CD14-positive monocyte (primary cell): ENCODE results near the gene SLC6A11. TPM values are rescaled to one million over a fixed set of nuclear protein-coding genes. Genes with fewer than 3 reads are reported as not detected.

ENCODE experiments used
- DNase-seq, 3 donors: peaks; one replicate each; pipeline ENCODE4 v3.0.0-alpha.2; 2011 to 2022
- H2AFZ ChIP-seq: 2 replicates; pipeline ENCODE4 v1.6.0; 2012; ENCODE audit warnings: mild to moderate bottlenecking, low read depth, low read length, inconsistent platforms; ENCODE audit not compliant: insufficient read depth, poor library complexity, severe bottlenecking
- H3K27ac ChIP-seq, 2 donors: 1 replicate in 1 of 2; 2 replicates in 1 of 2; pipeline ENCODE4 v1.5.1; 2012 to 2013; ENCODE audit warnings: low read length in 2 of 2, control low read depth in 1 of 2, inconsistent platforms in 1 of 2, low read depth in 1 of 2, mild to moderate bottlenecking in 1 of 2
- H3K27me3 ChIP-seq, 2 donors: one replicate each; pipeline versions ENCODE4 v1.6.0 to v1.6.1; 2011 to 2013; ENCODE audit warnings: low read length in 2 of 2; ENCODE audit not compliant: control insufficient read depth in 2 of 2, insufficient read depth in 2 of 2
- H3K36me3 ChIP-seq, 2 donors: replicated peaks in 1 of 2; 1 replicate in 1 of 2; 2 replicates in 1 of 2; pipeline versions ENCODE4 v1.5.1 to v1.6.1; 2012 to 2013; ENCODE audit warnings: low read length in 2 of 2, control low read depth in 1 of 2, inconsistent platforms in 1 of 2, mild to moderate bottlenecking in 1 of 2; ENCODE audit not compliant: insufficient read depth in 2 of 2, control insufficient read depth in 1 of 2
- H3K4me1 ChIP-seq, 2 donors: 1 replicate in 1 of 2; 2 replicates in 1 of 2; pipeline versions ENCODE4 v1.5.1 to v1.6.1; 2012 to 2013; ENCODE audit warnings: low read length in 2 of 2, control low read depth in 1 of 2, inconsistent platforms in 1 of 2, mild to moderate bottlenecking in 1 of 2, moderate library complexity in 1 of 2; ENCODE audit not compliant: insufficient read depth in 2 of 2, control insufficient read depth in 1 of 2
- H3K4me2 ChIP-seq: replicated peaks from 2 replicates; pipeline ENCODE3; 2012; ENCODE audit warnings: low read length, moderate library complexity, mild to moderate bottlenecking; ENCODE audit not compliant: poor library complexity, severe bottlenecking; ENCODE audit errors: extremely low read depth
- H3K4me3 ChIP-seq, 3 experiments: fragments of 200-600 bp in 1 of 3; sonication (generic) in 1 of 3; replicated peaks in 1 of 3; 1 replicate in 2 of 3; 2 replicates in 1 of 3; pipeline ENCODE4 v1.5.1; 2011 to 2013; ENCODE audit warnings: low read length in 3 of 3, mild to moderate bottlenecking in 3 of 3, control low read depth in 2 of 3, low read depth in 2 of 3, inconsistent platforms in 1 of 3, moderate library complexity in 1 of 3
- H3K79me2 ChIP-seq: 2 replicates; pipeline ENCODE4 v1.6.0; 2012; ENCODE audit warnings: mild to moderate bottlenecking, control low read depth, inconsistent platforms, low read length, moderate library complexity; ENCODE audit not compliant: insufficient read depth
- H3K9ac ChIP-seq: 2 replicates; pipeline ENCODE4 v1.6.0; 2017; ENCODE audit warnings: low read length, mild to moderate bottlenecking; ENCODE audit not compliant: insufficient read depth, poor library complexity, severe bottlenecking
- H3K9me3 ChIP-seq, 2 donors: replicated peaks in 1 of 2; 1 replicate in 1 of 2; 2 replicates in 1 of 2; pipeline versions ENCODE4 v1.5.1 to v1.6.1; 2012 to 2013; ENCODE audit warnings: low read length in 2 of 2, control low read depth in 1 of 2; ENCODE audit not compliant: control insufficient read depth in 1 of 2, insufficient read depth in 1 of 2
- H4K20me1 ChIP-seq: 2 replicates; pipeline ENCODE4 v1.6.0; 2012; ENCODE audit warnings: mild to moderate bottlenecking, low read length, control low read depth, moderate library complexity; ENCODE audit not compliant: insufficient read depth
- H3K27ac Mint-ChIP-seq, 7 donors: one replicate each; pipeline ENCODE4 v1.8.0; 2020; ENCODE audit warnings: mild to moderate bottlenecking in 7 of 7, mixed read lengths in 7 of 7, moderate library complexity in 6 of 7, inconsistent platforms in 2 of 7
- H3K27me3 Mint-ChIP-seq, 3 donors: one replicate each; pipeline ENCODE4 v1.8.0; 2021 to 2022; ENCODE audit warnings: low read depth in 3 of 3, mild to moderate bottlenecking in 3 of 3, mixed read lengths in 3 of 3, moderate library complexity in 3 of 3, inconsistent platforms in 1 of 3
- H3K36me3 Mint-ChIP-seq, 2 donors: one replicate each; pipeline ENCODE4 v1.8.0; 2020; ENCODE audit warnings: mixed read lengths in 2 of 2, inconsistent platforms in 1 of 2, mild to moderate bottlenecking in 1 of 2
- H3K4me1 Mint-ChIP-seq: one replicate; pipeline ENCODE4 v1.8.0; 2020; ENCODE audit warnings: mild to moderate bottlenecking, mixed read lengths
- H3K4me3 Mint-ChIP-seq, 2 donors: one replicate each; pipeline ENCODE4 v1.8.0; 2020; ENCODE audit warnings: mild to moderate bottlenecking in 2 of 2, mixed read lengths in 2 of 2, moderate library complexity in 1 of 2
- H3K9me3 Mint-ChIP-seq, 7 donors: one replicate each; pipeline ENCODE4 v1.8.0; 2020 to 2022; ENCODE audit warnings: mixed read lengths in 7 of 7, mild to moderate bottlenecking in 6 of 7, moderate library complexity in 6 of 7, inconsistent platforms in 2 of 7
- WGBS: methylation state at CpG from one replicate; pipeline ENCODE4 v1.1.5; 2013; ENCODE audit warnings: missing lambda C conversion rate; ENCODE audit not compliant: insufficient coverage; 5-methylcytosine and 5-hydroxymethylcytosine counted together
- intact Hi-C, 2 donors: fragments of 100-400 bp; cut with micrococcal nuclease; formaldehyde crosslinking; loops; one replicate each; pipeline versions ENCODE4 v1.15.0 to v1.15.1; 2023
- polyA plus RNA-seq, 3 donors: library from polyadenylated mRNA; depleted of rRNA in 1 of 3; unstranded in 2 of 3; stranded (reverse) in 1 of 3; fragments of 300-500 nt in 2 of 3; fragments of >200 nt in 1 of 3; fragmentation: Illumina TruSeq in 2 of 3; gene quantifications; 1 replicate in 2 of 3; 2 replicates in 1 of 3; pipeline ENCODE4 v1.2.3, GENCODE V29; 2012 to 2021
- TF ChIP-seq, protein P1 (sequence below): fragments of 200-600 bp; IDR thresholded peaks from one replicate; pipeline ENCODE4 v1.8.0; 2022; ENCODE audit warnings: antibody characterized with exemption, mild to moderate bottlenecking

The SLC6A11 gene
- polyA plus RNA-seq, 3 donors: not detected

DNA sequence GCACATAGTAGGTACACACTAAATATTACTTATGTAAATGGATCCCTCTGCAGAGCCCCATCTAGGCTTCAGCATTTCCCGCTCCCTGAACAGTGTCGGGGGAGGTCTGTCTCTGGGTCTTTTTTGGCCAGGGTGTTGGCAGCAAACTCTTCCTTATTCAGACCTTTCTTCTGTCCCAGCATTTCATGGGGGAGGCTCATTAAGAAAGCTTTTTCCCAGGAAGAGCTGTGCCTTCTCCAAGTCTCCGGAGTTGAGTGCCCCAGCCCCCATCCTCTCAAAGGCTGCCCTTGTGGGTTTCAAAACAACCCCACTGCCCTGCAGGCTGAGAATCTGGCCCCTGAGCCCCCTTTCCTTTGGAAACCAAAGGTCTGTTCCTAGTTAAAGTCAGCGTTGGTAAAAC, 25.1 kb downstream of the SLC6A11 start:
- Histone ChIP-seq H3K27me3 (no peaks in the 10 kb centered on the region), H3K4me2 (no peak overlapping the region), H2AFZ (no peak overlapping the region), H3K27ac (no peak overlapping the region), H3K4me3 (no peak overlapping the region), H3K9ac (no peak overlapping the region), H3K4me1 (peaks cover 14 to 16% of the 10 kb centered on the region in 2 donors), H3K36me3 (no peaks in the 10 kb centered on the region), H4K20me1 (no peaks in the 10 kb centered on the region), H3K79me2 (no peaks in the 10 kb centered on the region), H3K9me3 (no peaks in the 10 kb centered on the region)
- no peak for DNase-seq
- Mint-ChIP-seq H3K27me3 (peaks cover 0 to 7% (median 2%) of the 10 kb centered on the region in 3 donors), H3K4me3 (no peak overlapping the region), H3K36me3 (no peaks in the 10 kb centered on the region), H3K9me3 (peaks cover 0 to 2% (median 0%) of the 10 kb centered on the region in 7 donors), H3K4me1 (peaks cover 17% of the 10 kb centered on the region), H3K27ac (no peak overlapping the region)
- intact Hi-C loops: no loop called here
- WGBS: 100% methylated on average over 2 of the region's 4 CpGs
- TF ChIP-seq, protein P1, sequence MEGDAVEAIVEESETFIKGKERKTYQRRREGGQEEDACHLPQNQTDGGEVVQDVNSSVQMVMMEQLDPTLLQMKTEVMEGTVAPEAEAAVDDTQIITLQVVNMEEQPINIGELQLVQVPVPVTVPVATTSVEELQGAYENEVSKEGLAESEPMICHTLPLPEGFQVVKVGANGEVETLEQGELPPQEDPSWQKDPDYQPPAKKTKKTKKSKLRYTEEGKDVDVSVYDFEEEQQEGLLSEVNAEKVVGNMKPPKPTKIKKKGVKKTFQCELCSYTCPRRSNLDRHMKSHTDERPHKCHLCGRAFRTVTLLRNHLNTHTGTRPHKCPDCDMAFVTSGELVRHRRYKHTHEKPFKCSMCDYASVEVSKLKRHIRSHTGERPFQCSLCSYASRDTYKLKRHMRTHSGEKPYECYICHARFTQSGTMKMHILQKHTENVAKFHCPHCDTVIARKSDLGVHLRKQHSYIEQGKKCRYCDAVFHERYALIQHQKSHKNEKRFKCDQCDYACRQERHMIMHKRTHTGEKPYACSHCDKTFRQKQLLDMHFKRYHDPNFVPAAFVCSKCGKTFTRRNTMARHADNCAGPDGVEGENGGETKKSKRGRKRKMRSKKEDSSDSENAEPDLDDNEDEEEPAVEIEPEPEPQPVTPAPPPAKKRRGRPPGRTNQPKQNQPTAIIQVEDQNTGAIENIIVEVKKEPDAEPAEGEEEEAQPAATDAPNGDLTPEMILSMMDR: no peak

DNA sequence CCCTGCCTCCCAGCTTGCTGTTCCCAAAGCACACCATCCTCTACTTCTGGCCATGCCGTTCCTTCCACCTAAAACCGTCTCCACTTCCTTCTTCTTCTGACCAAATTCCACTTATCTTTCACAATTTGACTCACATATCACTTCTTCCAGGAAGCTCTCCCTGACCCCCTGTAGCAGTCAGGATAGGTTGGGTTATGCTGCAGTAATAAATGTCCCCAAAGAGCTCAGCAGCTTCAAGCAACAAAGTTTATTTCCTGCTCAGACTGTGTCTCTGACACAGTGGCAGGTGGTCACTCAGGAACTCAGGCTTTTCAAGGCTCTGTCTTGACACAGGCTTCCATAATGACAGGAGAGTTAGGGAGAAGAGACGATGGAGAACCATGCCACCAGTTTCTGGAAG, 27.4 kb downstream of the SLC6A11 start:
- H3K4me2 ChIP-seq: no peak overlapping the region
- peaks cover 0 to 5% (median 2%) of the 10 kb centered on the region in 3 donors for H3K27me3 Mint-ChIP-seq
- peaks cover 27% of the 10 kb centered on the region for H3K4me1 Mint-ChIP-seq
- no peaks in the 10 kb centered on the region for H3K79me2 ChIP-seq
- H3K9ac ChIP-seq: no peak overlapping the region
- H3K9me3 Mint-ChIP-seq: peaks cover 0 to 2% (median 0%) of the 10 kb centered on the region in 7 donors
- no peak for DNase-seq
- peaks cover 24 to 29% of the 10 kb centered on the region in 2 donors for H3K4me1 ChIP-seq
- 39% methylated on average over 3 of the region's 3 CpGs for WGBS
- no peaks in the 10 kb centered on the region for H4K20me1 ChIP-seq
- H3K9me3 ChIP-seq: no peaks in the 10 kb centered on the region
- TF ChIP-seq, protein P1: no peak
- H3K4me3 Mint-ChIP-seq: no peak overlapping the region
- no peaks in the 10 kb centered on the region for H3K27me3 ChIP-seq
- H3K27ac ChIP-seq: no peak overlapping the region
- H2AFZ ChIP-seq: no peak overlapping the region
- H3K27ac Mint-ChIP-seq: no peak overlapping the region
- no peaks in the 10 kb centered on the region for H3K36me3 Mint-ChIP-seq
- no peak overlapping the region for H3K4me3 ChIP-seq
- intact Hi-C loops: no loop called here
- H3K36me3 ChIP-seq: no peaks in the 10 kb centered on the region
